DMS 273 (cell line): Measurements from ENCODE around the gene GALNT10.

ENCODE experiments used
- DNase-seq: peaks from one replicate; lab custom pipeline; 2025; ENCODE audit not compliant: unreplicated experiment; lab: John Stamatoyannopoulos, UW

Gene GALNT10

DNA sequence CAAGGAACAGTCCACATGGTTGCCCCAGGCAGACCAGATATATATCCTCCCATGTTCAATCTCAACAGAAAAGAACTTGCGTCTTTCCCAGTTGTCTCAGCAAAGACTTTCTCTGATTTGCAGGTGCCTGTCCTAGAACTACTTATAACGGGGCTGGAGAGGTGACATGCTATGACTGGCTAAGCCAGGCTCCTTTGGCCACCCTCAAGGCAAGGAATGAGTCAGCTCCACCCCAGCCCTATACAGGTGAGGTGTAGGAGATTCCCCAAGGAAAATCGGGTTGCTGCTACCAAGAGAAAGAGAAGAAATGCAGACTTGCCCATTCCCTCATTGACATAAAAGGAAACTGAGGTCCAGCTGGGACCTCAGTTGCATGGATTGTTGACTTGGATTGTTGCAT is 127.4 kb downstream of the GALNT10 start:
- no peak for DNase-seq

DNA sequence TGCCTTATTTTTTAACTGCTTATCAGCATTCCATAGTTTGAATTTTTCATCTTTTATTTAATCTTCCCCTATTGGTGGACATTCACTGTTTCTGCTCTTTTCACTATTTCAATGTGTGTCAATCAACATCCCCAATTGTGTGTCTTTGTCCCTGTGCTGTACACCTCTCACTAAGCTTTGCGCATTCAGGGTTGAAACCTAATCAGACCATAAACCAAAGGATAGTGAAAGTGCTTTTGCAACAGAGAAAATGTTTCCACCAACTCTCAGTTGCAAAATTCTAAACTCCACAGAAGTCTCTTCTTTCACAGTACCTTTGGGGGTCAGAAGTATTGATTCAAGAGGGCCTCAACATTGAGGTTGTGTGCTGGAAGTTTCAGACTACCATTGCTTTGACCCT is 128.2 kb downstream of the GALNT10 start:
- DNase-seq = no peak

- DNase-seq = no peak
Observed at GRCh38 chr5:154319736-154320135, 129.2 kb downstream of the GALNT10 start.

GRCh38 chr5:154320224-154321089 is 129.9 kb downstream of the GALNT10 start:
- DNase-seq = no peak

- DNase-seq = no peak
Observed at GRCh38 chr5:154321546-154321945, 131.0 kb downstream of the GALNT10 start.

DNA sequence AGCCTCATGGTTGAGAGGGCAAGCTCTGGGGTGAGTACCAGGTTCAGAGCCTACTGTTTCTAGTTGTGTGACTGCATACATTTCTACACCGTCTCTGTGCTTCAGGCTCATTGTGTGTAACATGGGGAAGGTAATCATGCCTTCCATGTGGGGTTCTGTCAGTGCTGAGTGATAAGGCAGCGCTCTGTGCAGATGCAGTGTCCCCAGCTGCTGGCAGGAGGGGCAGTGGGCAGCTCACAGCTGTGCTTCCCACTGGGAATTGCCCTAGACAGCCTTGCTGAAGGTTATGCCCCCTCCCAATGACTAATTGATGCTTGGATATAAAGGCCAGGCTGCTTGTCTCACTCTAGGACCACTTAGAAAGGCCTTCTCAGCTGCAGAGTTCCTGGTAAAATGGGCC is 133.5 kb downstream of the GALNT10 start:
- no peak for DNase-seq

DNA sequence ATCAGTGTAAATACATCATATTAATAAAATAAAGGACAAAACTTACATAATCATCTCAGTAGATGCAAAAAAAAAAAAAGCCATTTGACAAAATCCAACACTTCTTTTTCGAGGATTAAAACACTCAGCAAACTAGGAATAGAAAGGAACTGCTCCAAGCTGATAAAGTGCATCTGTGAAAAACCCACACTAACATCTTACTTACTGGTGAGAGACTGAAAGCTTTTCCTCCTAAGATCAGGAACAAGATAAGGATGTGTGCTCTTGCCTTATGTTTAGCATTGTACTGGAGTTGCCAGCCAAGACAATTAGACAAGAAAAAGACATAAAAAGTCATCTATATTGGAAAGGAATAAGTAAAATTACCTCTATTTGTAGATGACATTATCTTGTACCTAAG is 135.0 kb downstream of the GALNT10 start:
- DNase-seq = no peak

DNA sequence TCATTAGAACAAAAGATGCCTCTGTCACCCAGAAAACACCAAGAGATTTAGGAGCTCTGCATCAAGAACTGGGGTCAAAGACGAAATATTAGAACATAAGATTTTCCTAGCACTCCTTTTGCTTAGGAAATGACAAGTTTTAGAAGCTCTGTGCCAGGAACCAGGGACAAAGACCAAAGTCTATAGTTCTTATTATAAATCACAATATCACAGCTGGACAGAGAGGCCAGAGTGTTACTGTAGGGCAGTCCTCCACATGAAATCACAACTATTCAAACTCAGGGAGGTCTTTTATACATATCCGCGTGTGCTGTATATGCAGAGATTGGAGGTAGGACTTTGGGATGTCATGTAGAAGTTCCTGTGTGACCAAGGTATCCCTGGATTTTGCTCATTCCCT is 138.5 kb downstream of the GALNT10 start:
- DNase-seq = no peak

DNA sequence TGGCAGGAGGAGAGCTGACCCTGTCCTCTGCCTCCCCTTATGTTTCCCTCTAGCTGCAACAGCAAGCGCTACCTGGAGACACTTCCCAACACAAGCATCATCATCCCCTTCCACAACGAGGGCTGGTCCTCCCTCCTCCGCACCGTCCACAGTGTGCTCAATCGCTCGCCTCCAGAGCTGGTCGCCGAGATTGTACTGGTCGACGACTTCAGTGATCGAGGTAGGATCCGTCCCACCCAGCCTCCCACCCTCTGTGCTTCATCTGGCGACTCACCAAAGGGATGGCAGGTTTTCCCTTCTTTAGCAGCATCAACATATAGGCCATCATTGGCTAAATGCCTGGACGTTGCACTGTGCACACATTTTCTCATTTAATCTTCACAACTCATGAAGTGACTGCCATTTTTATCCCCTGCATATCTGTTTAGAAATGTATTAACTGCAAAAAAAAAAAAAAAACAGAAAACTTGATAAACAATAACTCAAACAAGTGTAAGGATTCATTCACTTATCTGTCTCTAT is 139.0 kb downstream of the GALNT10 start:
- DNase-seq = no peak

DNA sequence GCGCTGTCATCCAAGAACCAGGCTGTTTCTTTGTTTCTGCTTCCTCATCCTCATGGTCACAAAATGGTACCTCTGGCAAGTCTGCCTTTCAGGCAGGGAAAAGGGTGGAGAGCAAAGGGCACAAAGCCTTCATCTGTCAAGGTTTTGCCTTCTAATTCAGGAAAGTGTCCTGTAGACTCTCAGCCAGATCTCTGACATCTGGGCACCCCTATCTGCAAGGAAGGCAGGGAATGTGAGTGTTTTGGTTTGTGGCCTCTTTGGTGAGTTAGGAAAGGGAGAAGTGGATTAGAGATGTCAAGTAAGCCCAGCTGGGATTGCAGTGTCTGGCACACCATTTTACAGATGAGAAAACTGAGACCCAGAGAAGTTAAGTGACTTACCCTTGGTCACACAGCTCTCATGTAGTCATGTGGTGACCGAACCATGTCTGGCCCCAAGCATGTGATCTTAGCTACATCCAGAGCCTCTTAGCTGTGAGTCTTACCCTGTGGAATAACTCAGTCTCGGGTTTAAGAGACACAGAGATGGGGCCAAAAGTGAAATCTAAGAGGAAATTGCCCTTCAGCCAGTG is 139.6 kb downstream of the GALNT10 start:
- no peak for DNase-seq

- no peak for DNase-seq
Observed at GRCh38 chr5:154331232-154331631, 140.7 kb downstream of the GALNT10 start.

GRCh38 chr5:154331924-154332323 is 141.4 kb downstream of the GALNT10 start:
- no peak for DNase-seq

DNA sequence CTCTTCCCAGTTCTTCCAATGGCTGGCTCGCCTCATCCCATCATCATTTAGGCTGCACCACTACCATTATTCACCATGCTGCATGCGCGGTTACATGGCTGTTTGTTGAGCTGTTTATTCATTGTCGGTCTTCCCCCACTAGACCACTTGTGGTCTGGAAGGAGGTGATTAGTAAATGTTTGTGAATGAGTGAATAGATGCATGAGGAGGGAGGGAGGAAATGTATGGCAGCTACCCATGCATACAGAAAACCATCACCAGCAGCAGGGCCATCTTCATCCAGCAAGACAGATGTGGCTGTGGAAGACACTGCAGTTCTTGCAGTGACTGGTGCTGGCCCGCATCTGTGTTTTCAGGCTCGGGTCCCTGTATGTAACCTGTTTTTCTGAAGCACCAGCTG is 141.9 kb downstream of the GALNT10 start:
- DNase-seq = no peak

- DNase-seq = no peak
Observed at GRCh38 chr5:154333016-154333415, 142.5 kb downstream of the GALNT10 start.

GRCh38 chr5:154334406-154335064 is 144.0 kb downstream of the GALNT10 start:
- no peak for DNase-seq

- DNase-seq = no peak
Observed at GRCh38 chr5:154335065-154335448, 144.5 kb downstream of the GALNT10 start.

DNA sequence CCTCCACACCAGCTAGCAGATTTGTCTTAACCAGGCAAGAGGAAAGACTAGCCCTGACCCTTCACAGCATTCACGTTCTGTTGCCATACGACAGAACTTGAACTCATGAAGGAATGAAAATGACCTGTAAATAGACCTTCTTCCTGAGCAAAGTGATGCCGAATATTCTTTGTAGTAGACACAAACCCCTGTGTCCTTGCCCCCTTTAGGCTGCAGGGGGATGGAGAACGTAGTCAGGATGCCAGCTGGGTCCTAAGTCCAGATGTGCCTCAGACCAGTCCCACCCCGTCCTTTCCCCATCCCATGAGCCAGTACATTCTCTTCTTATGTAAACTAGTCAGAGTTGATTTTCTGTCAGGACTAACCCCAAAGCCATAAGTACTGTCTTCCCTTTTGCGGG is 151.1 kb downstream of the GALNT10 start:
- DNase-seq = no peak

GRCh38 chr5:154342211-154342610 is 151.7 kb downstream of the GALNT10 start:
- no peak for DNase-seq

GRCh38 chr5:154342963-154343362 is 152.4 kb downstream of the GALNT10 start:
- no peak for DNase-seq

DNA sequence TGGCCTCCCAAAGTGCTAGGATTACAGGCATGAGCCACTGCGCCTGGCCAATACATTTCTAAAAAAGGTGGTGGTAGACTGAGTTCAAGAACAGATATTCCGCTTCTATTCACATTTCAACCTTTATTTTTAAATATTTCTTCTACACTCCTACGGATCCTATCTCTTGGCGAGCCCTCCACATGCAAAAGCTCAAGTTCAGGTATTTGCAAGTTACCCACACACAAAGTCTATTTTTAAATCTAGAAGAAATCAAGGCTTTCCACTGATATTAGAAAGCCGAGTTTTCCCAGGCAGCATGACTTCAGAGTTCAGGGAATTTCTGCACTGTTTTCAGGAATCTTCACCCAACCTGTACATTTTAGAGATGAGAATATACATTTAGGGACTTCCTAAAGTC is 153.9 kb downstream of the GALNT10 start:
- DNase-seq = no peak

DNA sequence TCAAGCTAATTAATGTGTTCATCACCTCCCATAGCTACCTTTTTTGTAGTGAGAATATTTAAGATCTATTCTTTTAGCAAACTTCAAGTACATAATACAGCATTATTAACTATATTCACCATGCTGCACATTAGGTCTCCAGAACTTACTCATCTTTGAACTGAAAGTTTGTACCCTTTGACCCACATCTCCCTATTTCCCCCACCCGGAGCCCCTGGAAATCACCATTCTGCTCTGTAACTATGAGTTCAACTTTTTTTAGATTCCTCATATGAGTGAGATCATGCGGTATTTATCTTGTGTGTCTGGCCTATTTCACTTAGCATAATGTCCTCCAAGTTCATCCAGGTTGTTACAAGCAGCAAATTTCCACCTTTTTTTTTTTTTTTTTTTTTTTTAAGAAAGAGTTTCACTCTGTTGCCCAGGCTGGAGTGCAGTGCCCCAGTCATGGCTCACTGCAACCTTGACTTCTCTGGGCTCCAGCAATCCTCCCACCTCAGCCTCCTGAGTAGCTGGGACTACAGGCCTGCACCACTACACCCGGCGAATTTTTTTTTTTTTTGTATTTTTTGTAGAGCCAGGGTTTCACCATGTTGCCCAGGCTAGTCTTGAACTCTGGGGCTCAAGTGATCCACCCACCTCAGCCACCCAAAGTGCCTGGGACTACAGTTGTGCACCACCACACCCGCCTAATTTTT is 154.9 kb downstream of the GALNT10 start:
- DNase-seq = no peak
